NAMALWA (cell line): Measurements from ENCODE around the gene SDE2.

Experiments used
- DNase-seq: peaks from one replicate; pipeline ENCODE4 v3.0.0-alpha.2; 2015; ENCODE audit warnings: low spot score

SDE2 gene

DNA sequence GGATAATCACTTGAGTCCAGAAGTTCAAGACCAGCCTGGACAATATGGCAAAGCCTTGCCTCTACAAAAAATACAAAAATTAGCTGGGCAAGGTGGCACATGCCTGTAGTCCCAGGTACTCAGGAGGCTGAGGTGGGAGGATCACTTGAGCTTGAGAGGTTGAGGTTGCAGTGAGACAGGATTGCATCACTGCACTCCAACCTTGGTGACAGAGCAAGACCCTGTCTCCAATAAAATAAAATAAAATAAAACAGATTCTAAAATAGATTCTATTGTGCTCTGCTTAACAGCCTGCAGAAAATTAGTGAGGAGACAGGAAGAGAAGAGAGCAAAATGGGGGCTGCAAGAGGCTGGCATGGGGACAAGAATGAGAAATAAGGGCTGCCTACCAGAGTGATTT is 7.5 kb upstream of the SDE2 start:
- DNase-seq, result no peak

DNA sequence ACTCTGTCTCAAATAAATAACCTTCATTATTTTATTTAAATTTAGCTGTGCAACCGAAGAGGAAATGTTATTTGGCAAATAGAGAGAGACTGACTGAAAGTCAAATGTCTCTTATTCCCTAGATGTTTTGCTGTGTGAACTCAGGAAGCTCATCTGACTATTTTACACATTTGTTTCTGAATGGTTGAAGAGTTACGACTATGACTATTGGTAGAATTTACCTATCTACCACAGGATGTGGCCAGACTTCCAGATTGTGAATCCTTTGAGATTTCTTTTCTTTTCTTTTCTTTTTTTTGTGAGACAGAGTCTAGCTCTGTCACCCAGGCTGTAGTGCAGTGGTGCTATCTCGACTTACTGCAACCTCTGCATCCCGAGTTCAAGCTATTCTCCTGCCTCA is 5.3 kb upstream of the SDE2 start:
- no peak for DNase-seq

DNA sequence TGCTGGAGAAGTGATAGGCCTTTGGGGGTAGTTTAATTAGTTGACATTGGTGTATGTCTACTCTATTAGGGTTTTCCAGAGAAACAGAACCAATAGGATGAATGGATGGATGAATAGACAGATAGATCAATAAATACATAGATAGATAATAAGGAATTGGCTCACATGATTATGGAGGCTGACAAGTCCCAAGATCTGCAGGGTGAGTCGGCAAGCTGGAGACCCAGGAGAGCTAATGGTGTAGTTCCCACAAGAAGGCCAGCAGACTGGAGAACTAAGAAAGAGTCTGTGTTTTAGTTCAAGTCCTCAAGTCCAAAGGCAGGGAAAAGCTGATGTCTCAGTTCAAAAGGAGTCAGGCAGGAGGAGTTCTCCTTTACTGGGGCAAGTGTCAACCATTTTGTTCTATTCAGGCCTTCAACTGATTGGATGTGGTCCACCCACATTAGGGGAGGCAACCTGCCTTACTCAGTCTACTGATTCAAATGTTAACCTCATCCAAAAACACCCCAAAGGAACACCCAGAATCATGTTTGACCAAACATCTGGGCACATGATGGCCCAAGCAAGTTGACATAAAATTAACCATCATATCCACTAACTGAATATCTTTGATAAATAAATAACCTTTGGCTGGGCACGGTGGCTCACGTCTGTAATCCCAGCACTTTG is 4.5 kb upstream of the SDE2 start:
- DNase-seq, result no peak

DNA sequence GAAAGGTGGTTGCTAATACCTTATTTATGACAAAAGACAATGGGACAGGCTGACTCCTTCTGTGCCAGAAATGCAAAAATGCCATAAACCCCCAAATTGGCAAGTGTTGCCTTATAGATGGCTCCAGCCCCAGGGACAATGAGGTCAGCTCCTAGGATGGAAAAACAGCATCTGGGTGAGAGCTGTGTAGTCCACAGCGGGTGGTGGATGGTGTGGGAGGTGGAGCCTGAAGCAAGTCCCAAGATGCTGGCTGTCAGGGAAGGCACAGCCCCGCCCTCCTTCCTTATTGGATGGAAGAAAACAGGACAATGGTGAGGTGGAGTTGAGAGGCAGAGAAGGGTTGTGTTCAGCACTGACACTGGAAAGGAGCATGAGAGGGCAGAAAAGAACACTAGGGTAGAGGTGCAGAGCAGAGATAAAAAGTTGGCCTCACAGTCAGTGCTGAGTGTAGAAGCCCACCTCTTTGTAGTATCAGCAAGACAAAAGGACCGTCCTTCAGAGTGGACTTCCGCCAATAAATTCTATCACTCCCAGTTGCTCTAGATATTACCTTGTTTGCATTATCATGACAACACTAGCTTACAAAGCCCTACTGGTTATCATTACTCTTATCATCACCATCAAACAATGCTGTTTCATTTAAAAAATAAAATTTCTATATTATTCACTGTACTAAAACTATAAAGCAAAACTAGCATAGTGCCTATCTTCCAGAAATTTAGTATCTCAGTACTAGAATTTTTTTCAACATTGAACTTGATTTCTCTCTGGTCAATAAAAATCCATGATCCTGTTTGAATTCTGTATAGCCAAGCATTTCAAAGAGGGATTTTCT is 3.7 kb upstream of the SDE2 start:
- DNase-seq, result no peak

DNA sequence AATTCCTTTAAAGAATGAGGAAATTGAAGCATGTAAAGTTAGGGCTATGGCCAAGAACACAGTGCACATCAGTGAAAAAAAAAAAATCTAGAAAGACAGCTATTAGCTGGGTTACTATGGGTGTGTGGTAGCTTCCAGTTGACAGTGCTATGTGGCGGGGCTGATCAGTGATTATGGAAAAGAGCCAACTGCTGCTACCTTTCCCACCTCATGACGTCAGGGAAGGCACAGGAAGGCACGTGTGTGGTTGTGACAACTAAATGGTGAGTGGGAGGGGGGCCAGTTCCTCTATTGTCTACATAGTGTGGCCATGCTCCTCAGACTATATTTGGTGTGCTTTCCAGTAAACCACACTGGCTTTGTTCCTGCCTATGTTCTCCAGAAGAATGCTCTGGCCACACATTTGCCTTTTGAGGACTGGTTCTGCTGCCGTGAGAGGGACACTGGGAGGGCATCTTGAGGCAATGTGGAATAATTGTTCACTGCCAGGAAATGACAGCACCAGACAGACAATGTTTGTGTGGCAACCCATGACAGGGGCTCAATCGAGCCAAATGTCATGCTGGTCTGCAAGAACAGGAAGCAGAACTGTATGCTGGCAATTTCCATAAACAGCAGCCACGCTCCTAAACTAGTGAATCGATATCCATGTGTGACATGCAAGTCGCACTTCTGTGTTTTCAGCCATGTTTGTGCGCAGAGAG is 3.0 kb upstream of the SDE2 start:
- peak; percentile 67 for DNase-seq

DNA sequence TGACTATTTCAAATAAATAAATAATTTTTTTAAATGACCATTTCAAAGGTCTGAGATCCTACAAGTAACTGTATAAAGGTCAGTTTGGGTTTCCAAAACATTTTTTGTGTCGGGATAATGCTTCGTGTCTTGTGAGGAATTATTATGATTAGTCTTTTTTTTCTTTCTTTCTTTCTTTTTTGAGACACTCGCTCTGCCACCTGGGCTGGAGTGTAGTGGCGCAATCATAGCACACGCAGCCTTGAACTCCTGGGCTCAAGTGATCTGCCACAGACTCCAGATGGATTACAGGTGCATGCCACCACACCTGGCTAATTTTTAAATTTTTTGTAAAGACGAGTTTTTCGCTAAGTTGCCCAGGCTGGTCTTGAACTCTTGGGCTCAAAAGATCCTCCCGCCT is 1.9 kb upstream of the SDE2 start:
- DNase-seq, result peak; percentile 33

DNA sequence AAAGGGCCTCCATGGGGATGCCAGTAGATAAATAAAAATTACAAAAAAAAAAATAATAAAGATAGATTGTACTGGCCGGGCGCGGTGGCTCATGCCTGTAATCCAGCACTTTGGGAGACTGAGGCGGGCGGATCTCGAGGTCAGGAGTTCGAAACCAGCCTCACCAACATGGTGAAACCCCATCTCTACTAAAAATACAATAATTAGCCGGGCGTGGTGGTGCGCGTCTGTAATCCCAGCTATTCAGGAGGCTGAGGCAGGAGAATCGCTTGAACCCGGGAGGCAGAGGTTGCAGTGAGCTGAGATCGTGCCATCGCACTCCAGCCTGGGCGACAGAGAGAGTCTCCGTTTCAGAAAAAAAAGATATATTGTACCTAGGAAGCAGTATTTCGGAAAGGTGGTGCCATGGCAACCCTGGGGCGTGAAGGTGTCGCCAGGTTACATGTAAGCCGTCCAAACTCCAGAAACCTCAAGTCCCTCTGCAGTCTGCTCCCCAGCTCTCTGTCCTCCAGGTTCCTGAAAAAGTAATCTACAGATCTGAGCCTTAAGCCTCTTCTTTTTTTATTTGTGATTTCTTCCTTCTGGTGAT is 1.4 kb upstream of the SDE2 start:
- peak; percentile 31 for DNase-seq

DNA sequence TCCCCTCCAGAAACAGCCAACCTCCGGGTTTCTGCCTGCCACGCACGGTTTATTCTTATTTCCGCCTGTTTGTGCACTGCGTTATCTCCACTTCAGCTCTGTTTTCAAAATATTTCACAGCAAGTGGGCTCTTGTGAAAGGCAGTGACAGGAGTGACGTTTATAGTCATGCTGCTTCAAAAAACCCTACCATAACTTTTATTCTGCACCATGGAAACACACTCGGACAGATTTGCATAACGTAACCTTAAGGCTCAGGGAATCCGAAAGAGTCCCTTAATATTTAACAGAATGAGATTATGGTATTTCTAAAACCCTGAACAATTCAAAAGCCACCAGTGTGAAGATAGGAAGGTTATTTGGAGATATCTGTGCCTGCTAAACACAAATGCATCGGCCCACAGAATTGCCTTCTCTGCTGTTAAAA is 782 bp upstream of the SDE2 start:
- peak; percentile 93 for DNase-seq

DNA sequence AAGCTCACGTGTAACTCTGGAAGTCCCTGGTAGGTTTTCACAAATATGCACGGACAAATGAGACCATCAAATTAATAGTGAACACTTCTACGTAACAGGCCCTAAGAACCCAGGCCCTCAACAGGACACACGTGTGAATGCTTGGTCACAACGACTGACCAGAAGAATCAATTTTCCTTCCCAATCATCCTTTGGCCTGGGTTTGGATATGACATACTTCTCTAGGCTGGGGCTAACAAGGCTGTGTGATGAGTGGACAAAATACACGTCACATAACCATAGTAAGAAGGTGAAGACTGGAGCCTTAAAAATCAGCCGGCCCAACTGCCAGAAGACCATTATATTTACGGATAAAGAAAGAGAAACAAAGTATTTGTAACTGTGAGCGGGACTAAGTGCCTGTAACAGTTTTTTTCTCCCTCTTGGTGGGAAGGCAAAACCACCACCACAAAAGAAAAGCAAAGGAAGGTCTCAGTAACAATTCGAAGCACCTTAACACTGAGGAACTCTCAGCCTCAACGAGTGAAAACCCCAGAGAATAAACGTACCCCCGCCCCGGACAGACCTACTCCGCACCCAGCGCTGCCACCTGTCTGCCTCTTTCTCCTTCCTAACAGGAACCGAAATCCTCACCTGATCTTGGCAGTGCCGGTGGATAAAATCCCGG is 450 bp downstream of the SDE2 start:
- DNase-seq, result peak; percentile 54

DNA sequence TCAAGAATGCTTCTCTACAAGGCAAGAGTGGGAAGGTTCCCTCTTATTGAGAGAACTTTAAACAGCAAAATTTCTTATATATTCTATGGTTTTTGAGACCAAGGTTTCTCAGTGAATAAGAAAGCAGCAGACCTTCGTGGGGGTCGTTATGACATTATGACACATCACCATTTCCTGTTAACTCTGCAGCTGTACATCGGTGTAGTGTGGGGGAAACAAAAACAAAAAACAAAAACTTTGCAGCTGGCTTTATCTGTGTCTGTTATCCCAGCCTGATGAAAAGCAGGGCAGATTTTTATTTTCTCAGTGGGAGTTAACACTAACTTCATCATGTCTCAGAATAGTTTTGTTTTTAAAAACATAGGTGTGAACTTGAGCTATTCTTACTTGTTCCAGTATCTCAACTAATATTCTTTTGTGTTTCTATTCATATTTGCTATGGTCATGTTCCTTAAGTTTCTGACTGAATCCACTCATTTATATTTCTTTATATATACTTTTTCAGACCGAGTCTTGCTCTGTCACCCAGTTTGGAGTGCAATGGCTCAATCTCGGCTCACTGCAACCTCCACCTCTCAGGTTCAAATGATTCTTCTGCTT is 2.1 kb downstream of the SDE2 start:
- DNase-seq, result peak; percentile 83

DNA sequence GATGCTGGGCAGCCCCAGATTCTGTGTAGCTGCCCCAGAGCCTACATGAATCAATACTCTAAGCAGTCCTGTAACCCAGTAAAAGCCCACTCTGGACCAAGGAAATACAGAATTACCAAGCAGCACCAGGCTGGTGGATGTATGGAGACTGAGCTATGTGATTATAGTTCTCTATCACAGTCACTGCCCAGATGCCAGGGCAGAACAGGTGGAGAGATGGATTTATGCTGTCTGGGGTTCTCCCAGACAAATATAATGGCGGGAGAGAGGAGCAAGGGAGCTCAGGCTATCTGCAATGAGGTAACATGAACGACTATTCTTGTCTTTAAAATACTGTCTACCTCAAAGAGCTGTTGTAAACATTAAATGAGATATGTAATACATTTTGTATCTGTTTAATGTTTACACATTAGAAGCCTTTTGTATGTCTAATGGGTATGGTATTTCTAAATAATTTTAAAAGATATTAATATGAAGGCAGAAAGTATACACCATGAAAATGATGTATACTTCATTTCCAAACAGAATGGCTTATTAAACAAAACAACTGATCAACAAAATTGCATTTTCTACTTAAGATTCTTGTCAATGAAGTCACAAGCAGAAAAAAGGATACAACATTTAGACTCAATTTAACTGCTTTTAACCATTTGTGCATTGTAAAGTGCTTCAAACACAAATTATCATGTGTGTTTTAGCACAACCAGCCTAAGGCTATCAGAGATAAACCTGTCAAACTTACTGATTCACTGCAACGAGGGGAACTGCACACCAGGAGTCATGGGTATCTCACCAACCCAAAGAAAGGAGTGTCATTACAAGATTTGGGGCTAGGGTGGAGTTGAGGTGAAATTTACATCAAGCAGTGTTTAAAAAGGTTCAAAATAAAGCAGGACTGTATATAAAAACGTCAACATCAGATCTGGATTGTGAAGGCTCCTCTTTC is 3.0 kb downstream of the SDE2 start:
- DNase-seq, result peak; percentile 30

DNA sequence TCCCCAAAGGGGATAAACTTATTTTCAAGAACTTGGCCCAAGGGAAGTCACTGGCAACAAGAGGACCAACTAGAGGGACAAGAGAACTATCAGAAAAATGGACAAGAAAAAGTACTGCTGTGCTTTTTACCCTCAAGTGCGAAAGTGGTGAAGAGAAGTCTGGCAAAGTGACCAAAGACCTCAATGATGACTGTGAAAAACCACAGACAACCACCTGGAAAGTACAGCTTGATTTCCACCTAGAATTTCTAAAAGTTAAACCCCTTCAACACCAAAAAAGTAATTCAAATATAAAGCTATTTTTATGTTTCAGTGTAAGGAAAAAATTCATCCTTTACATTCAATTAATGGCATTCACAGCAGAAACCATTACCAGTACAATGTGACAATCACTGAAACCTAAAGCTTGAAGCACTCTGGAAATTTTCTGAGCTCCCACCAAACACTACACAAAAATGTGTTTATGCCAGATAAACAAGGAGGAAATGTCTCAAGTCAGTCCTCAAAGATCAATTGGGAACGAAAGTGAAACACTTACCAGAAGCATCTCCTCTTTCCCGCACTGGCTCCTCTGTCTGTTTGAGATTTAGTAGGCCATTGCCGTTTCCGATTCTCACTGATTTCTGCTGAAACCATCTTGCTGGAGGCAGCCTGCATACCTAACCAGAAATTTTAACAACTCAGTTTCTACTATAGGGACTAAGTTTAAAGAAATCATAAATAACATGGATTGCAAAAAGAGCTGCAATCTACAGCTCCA is 8.3 kb downstream of the SDE2 start:
- no peak for DNase-seq

DNA sequence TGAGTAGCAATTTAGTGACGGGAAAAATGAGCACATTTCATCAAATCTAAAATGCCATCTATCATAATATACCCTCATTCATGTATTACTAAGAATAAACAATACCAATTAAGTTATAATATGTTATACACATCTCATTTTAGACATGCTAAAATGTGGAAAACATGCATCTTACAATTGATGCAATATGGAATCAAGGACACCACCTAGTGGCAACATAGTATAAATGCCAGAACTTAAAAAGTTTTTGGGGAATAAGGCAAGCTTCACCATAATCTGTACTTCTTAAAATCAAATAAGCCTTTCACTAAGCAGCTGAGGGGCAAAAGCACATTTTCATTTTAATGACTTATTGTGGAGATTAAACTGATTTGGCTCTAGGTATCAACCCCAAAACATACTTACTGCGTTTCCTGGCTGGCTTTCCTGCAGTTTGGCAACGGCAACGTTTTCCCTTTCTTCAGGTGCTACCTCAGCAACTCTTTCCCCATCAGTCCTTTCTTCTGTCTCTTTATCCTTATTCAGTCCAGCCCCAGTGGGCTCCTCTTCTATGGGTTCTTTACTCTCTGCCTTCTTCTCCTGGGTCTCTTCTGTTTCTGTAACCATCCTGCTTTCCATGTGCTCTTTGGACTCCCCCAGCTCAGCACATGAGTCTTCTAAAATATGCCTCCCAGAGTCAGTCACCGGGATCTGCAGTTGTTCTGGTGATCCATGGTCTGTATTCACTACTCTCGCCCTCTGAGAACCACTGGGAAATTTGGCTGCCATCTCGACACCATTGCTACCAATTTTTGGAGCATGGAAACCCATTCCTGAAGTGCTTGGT is 11.4 kb downstream of the SDE2 start:
- DNase-seq, result peak; percentile 72

DNA sequence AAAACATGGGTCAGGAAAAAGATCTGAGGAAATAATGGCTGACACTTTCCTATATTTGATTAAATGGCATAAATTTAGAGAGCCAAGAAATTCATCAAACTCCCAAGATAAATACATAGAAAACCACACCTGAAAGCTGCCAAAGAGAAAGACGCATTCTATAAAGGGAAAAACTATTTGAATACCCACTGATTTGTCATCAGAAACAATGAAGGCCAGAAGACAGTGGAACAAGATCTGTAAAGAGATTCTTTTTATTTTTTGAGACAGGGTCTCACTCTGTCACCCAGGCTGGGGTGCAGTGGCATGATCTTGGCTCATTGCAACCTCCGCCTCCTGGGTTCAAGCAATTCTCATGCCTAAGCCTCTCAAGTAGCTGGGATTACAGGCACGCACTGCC is 17.4 kb downstream of the SDE2 start:
- no peak for DNase-seq

DNA sequence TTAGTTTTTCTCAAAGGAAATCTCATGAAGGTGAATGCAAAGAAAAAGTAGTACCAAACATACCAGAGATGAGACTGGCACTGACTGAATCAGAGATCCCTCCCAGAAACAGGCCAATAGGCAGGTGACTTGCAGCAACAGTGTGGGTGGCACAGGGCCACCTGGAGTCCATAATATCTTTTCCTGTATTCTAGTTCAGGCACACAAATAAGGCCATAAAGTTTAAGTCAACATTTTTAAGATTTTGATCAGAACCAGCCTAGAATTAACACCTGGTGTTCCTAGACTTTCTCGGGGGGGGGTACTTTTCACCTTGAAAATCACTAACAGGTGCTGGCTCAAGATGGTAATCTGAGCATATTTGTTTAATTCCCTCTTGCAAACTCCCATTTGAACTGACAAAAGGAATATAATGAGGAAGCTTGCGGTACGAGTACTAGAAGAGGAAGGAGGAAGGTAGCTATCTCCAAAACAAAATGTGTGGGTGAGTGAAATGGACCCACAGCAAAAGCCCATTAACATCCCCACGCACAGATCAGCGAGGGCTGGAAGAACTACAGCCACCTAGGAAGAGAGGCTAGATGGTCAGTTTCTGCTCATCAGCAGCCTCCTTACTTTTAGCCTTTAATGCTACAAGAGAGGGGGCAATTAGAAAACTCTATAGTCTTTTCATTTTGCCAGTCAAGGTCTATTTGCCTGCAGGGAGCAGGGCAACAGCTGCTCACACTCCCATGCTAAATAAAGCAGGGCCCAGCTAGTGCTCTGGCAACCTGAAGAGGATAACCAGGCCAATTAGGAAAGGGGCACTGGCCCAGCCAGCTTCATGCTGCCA is 18.9 kb downstream of the SDE2 start:
- no peak for DNase-seq

DNA sequence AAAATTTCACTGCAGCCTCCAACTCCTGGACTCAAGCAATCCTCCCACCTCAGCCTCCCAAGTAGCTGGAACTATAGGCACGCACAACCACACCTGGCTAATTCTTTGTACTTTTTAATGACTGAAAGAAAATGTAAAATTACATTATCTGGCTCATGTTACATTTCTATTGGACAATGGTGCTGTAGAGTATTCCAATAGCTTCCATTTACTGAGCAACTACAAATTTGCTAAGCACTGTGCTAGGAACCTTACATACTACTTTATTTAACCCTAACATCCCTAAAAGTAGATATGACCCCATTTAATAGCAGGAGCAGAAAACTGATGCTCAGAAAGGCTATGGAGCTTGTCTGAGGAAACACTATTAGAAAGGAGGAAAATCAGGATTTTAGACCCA is 19.7 kb downstream of the SDE2 start:
- no peak for DNase-seq

DNA sequence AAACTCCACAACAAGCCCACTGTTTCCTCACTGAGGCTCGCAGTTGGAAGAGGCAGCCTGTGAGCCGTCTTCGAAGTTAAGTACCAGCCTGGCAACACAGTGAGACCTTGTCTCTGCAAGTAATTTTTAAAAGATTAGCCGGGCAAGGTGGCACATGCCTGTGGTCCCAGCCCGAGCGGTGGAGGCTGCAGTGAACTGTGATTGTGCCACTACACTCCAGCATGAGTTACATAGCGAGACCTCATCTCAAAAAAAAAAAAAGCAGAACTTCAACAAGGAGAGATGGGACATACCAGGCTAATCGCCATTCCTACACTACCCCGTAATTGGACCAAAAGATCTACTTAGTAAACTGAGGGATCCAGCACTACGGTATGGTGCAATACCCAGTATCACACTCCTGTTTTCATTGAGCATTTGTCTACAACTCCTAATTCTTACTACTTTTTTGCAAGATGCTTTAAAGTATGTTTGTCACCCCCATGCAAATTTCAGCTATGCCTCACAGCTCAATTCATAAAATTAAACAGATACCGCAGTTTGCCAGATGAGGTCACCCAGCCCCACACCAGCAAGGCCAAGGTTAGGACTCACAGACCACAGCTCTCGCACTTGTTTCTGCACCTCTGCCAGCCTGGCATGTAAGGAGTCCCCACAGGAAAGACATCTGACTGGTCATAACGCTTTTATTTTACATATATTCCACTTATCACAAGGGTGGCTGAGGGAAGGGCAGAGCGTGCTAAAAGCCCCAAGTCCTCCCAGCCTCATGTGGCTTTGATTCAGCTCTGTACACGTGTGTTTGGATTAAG is 21.0 kb downstream of the SDE2 start:
- peak; percentile 85 for DNase-seq
